Measurements from ENCODE around the gene NDUFA13. TPM values are rescaled to one million over a fixed set of nuclear protein-coding genes. Genes with fewer than 3 reads are reported as not detected.

NDUFA13 gene
- total and polyA plus RNA-seq, 2 experiments from 2014 or later = 80.4 to 615 TPM

- no peaks in the 10 kb centered on the region for H3K9me2 ChIP-seq (replicated peaks; ENCODE audit: insufficient read depth)
- H3K4me1 ChIP-seq (ENCODE audit: insufficient read depth) = no peaks in the 10 kb centered on the region
- no peaks in the 10 kb centered on the region for H4K20me1 ChIP-seq (ENCODE audit: insufficient read depth, poor library complexity, severe bottlenecking)
- no peak for TF ChIP-seq EZH2phosphoT487 (IDR thresholded peaks at IDR 0.05; ENCODE audit: low read depth, severe bottlenecking, unreplicated experiment)
- no peak for TF ChIP-seq CTCF (IDR thresholded peaks at IDR 0.05; ENCODE audit: poor library complexity)
- TF ChIP-seq EZH2 (IDR thresholded peaks at IDR 0.05; ENCODE audit: borderline replicate concordance) = no peak
- no peaks in the 10 kb centered on the region for H3K9me3 ChIP-seq (ENCODE audit: low read depth)
- no peaks in the 10 kb centered on the region for H3K27me3 ChIP-seq
- H3K27ac ChIP-seq = no peak overlapping the region
- H3K79me2 ChIP-seq = no peaks in the 10 kb centered on the region
- 77% methylated on average over 10 of the region's 10 CpGs for WGBS (ENCODE audit: low lambda C conversion rate, missing lambda C conversion rate)
- no peak for DNase-seq (ENCODE audit: low spot score)
- no peak overlapping the region for H3K4me3 ChIP-seq
- no peaks in the 10 kb centered on the region for H3K36me3 ChIP-seq (replicated peaks; ENCODE audit: insufficient read depth, low read depth)
- no peak overlapping the region for H3K4me2 ChIP-seq
- H2AFZ ChIP-seq = no peak overlapping the region
These were observed 54.5 kb downstream of the NDUFA13 start for GRCh38 chr19:19570571-19570970.

DNA sequence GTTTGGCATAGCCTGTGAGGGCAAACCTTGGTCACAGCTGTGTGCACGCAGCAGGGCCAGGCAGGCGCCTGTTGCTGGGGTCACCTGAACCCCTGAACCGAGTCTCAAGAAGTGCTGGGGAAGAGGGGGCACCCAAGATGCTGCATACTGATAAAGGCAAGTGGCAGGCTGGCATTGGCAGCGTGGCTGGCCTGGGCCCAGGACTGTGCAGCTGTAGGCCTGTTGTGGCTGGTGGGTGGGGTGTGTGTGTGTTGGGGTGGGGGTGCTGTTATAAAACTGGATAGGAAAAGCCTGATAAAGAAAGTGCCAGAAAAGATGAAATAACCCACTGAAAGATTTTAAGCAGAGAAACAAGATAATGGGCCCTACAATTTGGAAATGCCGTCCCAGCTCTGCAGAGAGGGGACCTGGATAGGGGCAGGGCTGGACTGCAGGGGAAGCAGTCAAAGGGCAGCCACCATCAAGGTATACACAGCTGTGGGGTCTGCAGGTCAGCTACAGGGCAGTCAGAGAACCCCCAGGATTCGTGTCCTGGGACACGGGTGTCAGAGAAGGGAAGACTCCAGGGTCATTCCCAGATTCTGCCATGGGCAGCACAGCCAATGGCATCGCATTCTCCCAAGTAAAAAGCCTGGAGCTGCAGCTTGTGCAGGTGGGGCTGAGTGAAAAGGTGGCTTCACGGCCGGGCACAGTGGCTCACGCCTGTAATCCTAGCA is 55.2 kb downstream of the NDUFA13 start:
- Histone ChIP-seq H3K9me2 (replicated peaks; ENCODE audit: insufficient read depth) (no peaks in the 10 kb centered on the region), H3K27me3 (no peaks in the 10 kb centered on the region), H2AFZ (no peak overlapping the region), H3K79me2 (no peaks in the 10 kb centered on the region), H3K4me3 (no peak overlapping the region), H3K4me1 (ENCODE audit: insufficient read depth) (no peaks in the 10 kb centered on the region), H3K9me3 (ENCODE audit: low read depth) (no peaks in the 10 kb centered on the region), H4K20me1 (ENCODE audit: insufficient read depth, poor library complexity, severe bottlenecking) (no peaks in the 10 kb centered on the region), H3K27ac (no peak overlapping the region), H3K36me3 (replicated peaks; ENCODE audit: insufficient read depth, low read depth) (no peaks in the 10 kb centered on the region), H3K4me2 (no peak overlapping the region)
- WGBS (ENCODE audit: low lambda C conversion rate, missing lambda C conversion rate) = 93% methylated on average over 11 of the region's 11 CpGs
- TF ChIP-seq CTCF (IDR thresholded peaks at IDR 0.05; ENCODE audit: poor library complexity) (no peak), EZH2phosphoT487 (IDR thresholded peaks at IDR 0.05; ENCODE audit: low read depth, severe bottlenecking, unreplicated experiment) (no peak), EZH2 (IDR thresholded peaks at IDR 0.05; ENCODE audit: borderline replicate concordance) (no peak)
- DNase-seq (ENCODE audit: low spot score) = no peak

GRCh38 chr19:19575411-19575810 is 59.4 kb downstream of the NDUFA13 start:
- no peak overlapping the region for H3K4me2 ChIP-seq
- TF ChIP-seq CTCF (IDR thresholded peaks at IDR 0.05; ENCODE audit: poor library complexity) = no peak
- no peak for TF ChIP-seq EZH2 (IDR thresholded peaks at IDR 0.05; ENCODE audit: borderline replicate concordance)
- H3K36me3 ChIP-seq (replicated peaks; ENCODE audit: insufficient read depth, low read depth) = no peaks in the 10 kb centered on the region
- H3K4me3 ChIP-seq = no peak overlapping the region
- DNase-seq (ENCODE audit: low spot score) = no peak
- H2AFZ ChIP-seq = no peak overlapping the region
- no peaks in the 10 kb centered on the region for H3K9me3 ChIP-seq (ENCODE audit: low read depth)
- no peaks in the 10 kb centered on the region for H3K79me2 ChIP-seq
- no peaks in the 10 kb centered on the region for H3K27me3 ChIP-seq
- no peak overlapping the region for H3K27ac ChIP-seq
- no peaks in the 10 kb centered on the region for H4K20me1 ChIP-seq (ENCODE audit: insufficient read depth, poor library complexity, severe bottlenecking)
- no peaks in the 10 kb centered on the region for H3K4me1 ChIP-seq (ENCODE audit: insufficient read depth)
- H3K9me2 ChIP-seq (replicated peaks; ENCODE audit: insufficient read depth) = no peaks in the 10 kb centered on the region
- WGBS (ENCODE audit: low lambda C conversion rate, missing lambda C conversion rate) = 65% methylated on average over 6 of the region's 6 CpGs

Other genes starting within 250 kb of the NDUFA13 start
- gene TM6SF2, start 242.9 kb upstream of the NDUFA13 start, total RNA-seq = 3.1 and 4.5 TPM in 2 replicates
- gene TM6SF2, start 242.9 kb upstream of the NDUFA13 start, polyA plus RNA-seq = 8.4 and 8.6 TPM in 2 replicates
- 13.1 and 25.8 TPM in 2 replicates for gene SUGP1, start 195.7 kb upstream of the NDUFA13 start, total RNA-seq
- gene SUGP1, start 195.7 kb upstream of the NDUFA13 start, polyA plus RNA-seq = 43.7 and 57.4 TPM in 2 replicates
- gene MAU2, start 195.4 kb upstream of the NDUFA13 start, total RNA-seq = 21.2 and 31.8 TPM in 2 replicates
- gene MAU2, start 195.4 kb upstream of the NDUFA13 start, polyA plus RNA-seq = 25.3 and 29.0 TPM in 2 replicates
- 28.0 and 35.7 TPM in 2 replicates for gene GATAD2A, start 110.5 kb upstream of the NDUFA13 start, total RNA-seq
- 31.4 and 35.3 TPM in 2 replicates for gene GATAD2A, start 110.5 kb upstream of the NDUFA13 start, polyA plus RNA-seq
- 0.87 and 1.1 TPM in 2 replicates for gene TSSK6, start 677 bp upstream of the NDUFA13 start, total RNA-seq
- gene TSSK6, start 677 bp upstream of the NDUFA13 start, polyA plus RNA-seq = 1.3 TPM in 1 of 2 replicates, not detected in the other
- gene YJEFN3, start 12.7 kb downstream of the NDUFA13 start, total RNA-seq = 0.72 and 3.0 TPM in 2 replicates
- 12.5 and 14.0 TPM in 2 replicates for gene YJEFN3, start 12.7 kb downstream of the NDUFA13 start, polyA plus RNA-seq
- gene CILP2, start 22.0 kb downstream of the NDUFA13 start, total RNA-seq = 5.4 and 5.7 TPM in 2 replicates
- 16.5 and 22.5 TPM in 2 replicates for gene CILP2, start 22.0 kb downstream of the NDUFA13 start, polyA plus RNA-seq
- gene PBX4, start 102.5 kb downstream of the NDUFA13 start, total RNA-seq = 0.64 and 3.2 TPM in 2 replicates
- 2.5 and 4.3 TPM in 2 replicates for gene PBX4, start 102.5 kb downstream of the NDUFA13 start, polyA plus RNA-seq
- gene LPAR2, start 112.0 kb downstream of the NDUFA13 start, total RNA-seq = 11.5 and 20.1 TPM in 2 replicates
- 33.1 and 42.6 TPM in 2 replicates for gene LPAR2, start 112.0 kb downstream of the NDUFA13 start, polyA plus RNA-seq
- 4.5 and 5.6 TPM in 2 replicates for gene GMIP, start 127.4 kb downstream of the NDUFA13 start, total RNA-seq
- gene GMIP, start 127.4 kb downstream of the NDUFA13 start, polyA plus RNA-seq = 11.4 and 13.0 TPM in 2 replicates
- gene ATP13A1, start 147.5 kb downstream of the NDUFA13 start, total RNA-seq = 53.0 and 113 TPM in 2 replicates
- gene ATP13A1, start 147.5 kb downstream of the NDUFA13 start, polyA plus RNA-seq = 92.0 and 97.5 TPM in 2 replicates
- 3.3 and 5.9 TPM in 2 replicates for gene ZNF101, start 152.6 kb downstream of the NDUFA13 start, total RNA-seq
- 3.6 and 5.1 TPM in 2 replicates for gene ZNF101, start 152.6 kb downstream of the NDUFA13 start, polyA plus RNA-seq
- 7.3 and 7.5 TPM in 2 replicates for gene ZNF14, start 216.9 kb downstream of the NDUFA13 start, total RNA-seq
- 3.9 and 4.6 TPM in 2 replicates for gene ZNF14, start 216.9 kb downstream of the NDUFA13 start, polyA plus RNA-seq

Measured in hepatocyte (in vitro differentiated cells).